Common myeloid progenitor, CD34-positive (primary cell): Measurements from ENCODE around the gene GIPC2.

Source experiments
- CTCF ChIA-PET: fragments of 350-600 bp; sonication (Branson Sonifier 250); formaldehyde crosslinking; loops from one replicate; lab custom pipeline; 2021; ENCODE audit warnings: antibody characterized with exemption; lab: Charles Lee
- POLR2A ChIA-PET: fragments of 350-600 bp; sonication (Branson Sonifier 250); formaldehyde crosslinking; loops from one replicate; lab custom pipeline; 2021; ENCODE audit warnings: antibody characterized with exemption; lab: Charles Lee
- DNase-seq, 3 donors: peaks; one replicate each; pipeline versions ENCODE4 v3.0.0 to v3.0.0-alpha.2; 2013
- H3K27ac ChIP-seq, 2 experiments: 1 replicate in 1 of 2; 2 replicates in 1 of 2; pipeline ENCODE4 v1.7.0; 2013; ENCODE audit warnings: inconsistent platforms in 2 of 2, low read length in 2 of 2, mild to moderate bottlenecking in 2 of 2, low read depth in 1 of 2, moderate library complexity in 1 of 2; ENCODE audit not compliant: severe bottlenecking in 2 of 2, insufficient read depth in 1 of 2, poor library complexity in 1 of 2
- H3K27me3 ChIP-seq, 5 experiments: replicated peaks in 2 of 5; 1 replicate in 3 of 5; 2 replicates in 2 of 5; pipeline versions ENCODE4 v1.6.1 to v1.7.0; 2013; ENCODE audit warnings: low read length in 4 of 5, mild to moderate bottlenecking in 2 of 5, moderate library complexity in 2 of 5, inconsistent platforms in 1 of 5; ENCODE audit not compliant: insufficient read depth in 5 of 5, control insufficient read depth in 4 of 5
- H3K36me3 ChIP-seq, 4 experiments: 1 replicate in 2 of 4; 2 replicates in 2 of 4; pipeline versions ENCODE4 v1.6.1 to v1.7.0; 2013; ENCODE audit warnings: low read length in 3 of 4, control low read depth in 1 of 4, mild to moderate bottlenecking in 1 of 4; ENCODE audit not compliant: control insufficient read depth in 4 of 4, insufficient read depth in 4 of 4
- H3K4me1 ChIP-seq, 4 experiments: 1 replicate in 3 of 4; 2 replicates in 1 of 4; pipeline versions ENCODE4 v1.6.1 to v1.7.1; 2013; ENCODE audit warnings: low read length in 3 of 4, mild to moderate bottlenecking in 3 of 4, control low read depth in 1 of 4, inconsistent platforms in 1 of 4, moderate library complexity in 1 of 4; ENCODE audit not compliant: control insufficient read depth in 4 of 4, insufficient read depth in 4 of 4; ENCODE audit errors: control extremely low read depth in 1 of 4
- H3K4me3 ChIP-seq, 7 experiments: 1 replicate in 4 of 7; 2 replicates in 3 of 7; pipeline versions ENCODE4 v1.5.1 to v1.7.0; 2013; ENCODE audit warnings: mild to moderate bottlenecking in 7 of 7, low read length in 6 of 7, moderate library complexity in 6 of 7, inconsistent platforms in 2 of 7, low read depth in 2 of 7, control low read depth in 1 of 7; ENCODE audit not compliant: insufficient read depth in 4 of 7, control insufficient read depth in 1 of 7; ENCODE audit errors: extremely low read depth in 1 of 7
- H3K9me3 ChIP-seq, 5 experiments: 1 replicate in 4 of 5; 2 replicates in 1 of 5; pipeline versions ENCODE4 v1.6.1 to v1.7.1; 2013; ENCODE audit warnings: low read length in 4 of 5, mild to moderate bottlenecking in 2 of 5, inconsistent platforms in 1 of 5, low read depth in 1 of 5, moderate library complexity in 1 of 5; ENCODE audit not compliant: control insufficient read depth in 4 of 5, insufficient read depth in 2 of 5; ENCODE audit errors: control extremely low read depth in 1 of 5
- WGBS: methylation state at CpG from one replicate; pipeline ENCODE4 v1.1.5; 2013; ENCODE audit not compliant: insufficient coverage; 5-methylcytosine and 5-hydroxymethylcytosine counted together

Gene GIPC2

DNA sequence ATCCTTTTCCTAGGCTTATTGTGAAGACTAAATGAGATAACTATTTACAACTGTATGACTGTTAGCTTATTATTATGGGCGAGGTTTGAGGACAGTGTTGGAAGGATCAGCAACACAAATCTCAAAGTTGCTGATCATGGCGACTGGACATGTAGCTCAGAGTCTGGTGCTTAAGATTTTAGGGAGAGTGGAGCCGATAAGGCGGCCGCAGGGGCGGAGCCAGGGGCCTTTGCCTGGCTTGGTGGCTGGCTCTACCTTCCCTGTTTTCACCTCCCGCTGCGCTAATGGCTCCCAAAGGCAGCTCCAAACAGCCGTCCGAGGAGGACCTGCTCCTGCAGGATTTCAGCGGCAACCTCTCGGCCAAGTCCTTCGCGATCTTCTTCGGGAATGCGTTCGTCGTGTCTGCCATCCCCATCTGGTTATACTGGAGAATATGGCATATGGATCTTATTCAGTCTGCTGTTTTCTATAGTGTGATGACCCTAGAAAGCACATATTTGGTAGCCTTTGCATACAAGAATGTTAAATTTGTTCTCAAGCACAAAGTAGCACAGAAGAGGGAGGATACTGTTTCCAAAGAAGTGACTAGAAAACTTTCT is 45.5 kb downstream of the GIPC2 start:
- ChIA-PET POLR2A (no interaction called here), CTCF (interaction anchor here (0.9 to 1.0 kb wide), 2 partner anchors 8 to 45 kb away, joined by 3 read pairs; no protein-coding TSS in a partner anchor)
- no peak for DNase-seq
- no peak overlapping the region for H3K4me3 ChIP-seq
- 96% methylated on average over 18 of the region's 18 CpGs for WGBS
- peaks cover 0 to 17% (median 0%) of the 10 kb centered on the region in 5 experiments for H3K9me3 ChIP-seq
- no peaks in the 10 kb centered on the region for H3K36me3 ChIP-seq
- no peaks in the 10 kb centered on the region for H3K4me1 ChIP-seq
- H3K27ac ChIP-seq, result no peak overlapping the region
- H3K27me3 ChIP-seq, result no peaks in the 10 kb centered on the region

DNA sequence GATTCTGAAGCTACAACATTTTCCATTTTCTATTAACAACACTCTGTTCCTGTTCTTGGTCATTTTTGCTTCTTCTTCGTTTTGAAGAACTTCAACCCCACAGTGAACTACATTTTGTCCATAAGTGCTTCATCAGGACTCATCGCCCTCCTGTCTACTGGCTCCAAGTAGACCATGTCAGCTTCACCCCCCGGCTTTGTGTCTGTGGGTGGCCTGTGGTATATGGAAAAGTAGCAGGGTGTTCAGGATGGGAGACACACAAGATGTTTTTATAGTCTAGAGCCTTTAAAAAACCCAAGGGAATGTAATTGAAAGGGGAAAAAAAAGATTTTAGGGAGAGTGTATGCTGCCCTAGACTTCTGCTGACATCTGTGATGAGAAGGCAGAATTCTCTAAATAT is 46.1 kb downstream of the GIPC2 start:
- ChIA-PET CTCF (no interaction called here), POLR2A (no interaction called here)
- Histone ChIP-seq H3K9me3 (peaks cover 0 to 13% (median 0%) of the 10 kb centered on the region in 5 experiments), H3K4me3 (no peak overlapping the region), H3K4me1 (no peaks in the 10 kb centered on the region), H3K27ac (no peak overlapping the region), H3K27me3 (no peaks in the 10 kb centered on the region), H3K36me3 (no peaks in the 10 kb centered on the region)
- no peak for DNase-seq
- WGBS, result 100% methylated on average over 3 of the region's 3 CpGs

DNA sequence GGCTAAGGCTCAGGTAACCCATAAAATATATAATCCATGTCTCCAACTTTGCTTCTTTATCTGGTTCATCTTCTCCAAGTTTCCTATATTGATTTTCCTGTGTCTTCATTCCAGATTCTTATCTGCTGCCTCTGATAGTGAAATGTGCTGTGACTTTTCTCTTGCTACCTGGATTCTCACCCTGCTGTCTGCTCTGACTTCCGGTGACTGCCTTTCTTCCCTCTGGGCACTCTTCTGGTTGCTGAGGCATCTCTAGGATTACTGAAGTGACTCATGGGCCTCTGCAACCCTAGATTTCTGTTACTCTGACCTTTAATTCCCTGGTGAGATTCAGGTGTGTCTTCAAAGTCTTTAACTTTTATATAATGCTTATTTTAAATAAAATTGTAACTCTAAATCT is 46.9 kb downstream of the GIPC2 start:
- no peaks in the 10 kb centered on the region for H3K36me3 ChIP-seq
- H3K4me1 ChIP-seq, result no peaks in the 10 kb centered on the region
- no peak for DNase-seq
- H3K9me3 ChIP-seq, result peaks cover 0 to 8% (median 0%) of the 10 kb centered on the region in 5 experiments
- H3K27ac ChIP-seq, result no peak overlapping the region
- H3K4me3 ChIP-seq, result no peak overlapping the region
- no peaks in the 10 kb centered on the region for H3K27me3 ChIP-seq
- ChIA-PET POLR2A (no interaction called here), CTCF (no interaction called here)
- WGBS, result 100% methylated on average over 1 of the region's 1 CpG

DNA sequence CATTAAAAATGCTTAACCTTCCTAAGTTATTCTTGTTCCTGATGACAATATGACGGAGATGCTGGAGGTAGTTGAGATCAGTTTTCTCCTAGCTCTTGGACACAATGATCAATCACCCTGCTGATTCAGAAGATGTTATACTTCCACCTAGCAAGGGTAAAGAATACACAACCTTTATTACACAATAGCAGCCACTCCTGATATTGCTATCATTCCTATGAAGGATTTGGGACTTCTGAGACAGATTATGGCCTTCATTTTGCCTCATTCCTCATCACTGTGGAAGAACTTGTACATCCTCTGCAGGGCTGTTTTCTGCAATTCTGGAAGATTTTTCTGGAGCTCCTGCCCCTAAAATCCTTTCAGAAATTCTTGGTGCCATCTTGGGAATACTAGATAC is 47.8 kb downstream of the GIPC2 start:
- no peak for DNase-seq
- H3K27ac ChIP-seq, result no peak overlapping the region
- H3K9me3 ChIP-seq, result no peaks in the 10 kb centered on the region
- ChIA-PET POLR2A (no interaction called here), CTCF (interaction anchor here (0.8 kb wide), 1 partner anchor 21 kb away, joined by 3 read pairs; no protein-coding TSS in a partner anchor)
- no peaks in the 10 kb centered on the region for H3K4me1 ChIP-seq
- no peaks in the 10 kb centered on the region for H3K36me3 ChIP-seq
- no peaks in the 10 kb centered on the region for H3K27me3 ChIP-seq
- no peak overlapping the region for H3K4me3 ChIP-seq
- no CpG with 5 or more reads among the region's 1 CpG for WGBS

DNA sequence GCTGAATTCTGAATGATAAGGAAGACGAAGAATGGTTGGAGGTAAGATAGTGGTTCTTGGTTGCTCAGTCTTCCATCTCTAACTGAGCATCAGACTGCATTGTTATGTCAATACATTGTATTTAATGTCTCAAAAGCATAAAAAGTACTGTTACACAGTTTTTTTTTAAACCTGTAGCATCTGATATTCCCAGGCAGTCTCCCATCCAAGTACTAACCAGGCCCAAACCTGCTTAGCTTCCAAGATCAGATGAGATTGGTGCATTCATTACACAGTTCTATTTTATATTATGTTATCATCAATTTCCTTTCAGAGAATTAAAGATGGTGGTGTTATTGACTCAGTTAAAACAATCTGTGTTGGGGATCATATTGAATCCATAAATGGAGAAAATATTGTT is 48.9 kb downstream of the GIPC2 start:
- ChIA-PET POLR2A (no interaction called here), CTCF (no interaction called here)
- no peak overlapping the region for H3K27ac ChIP-seq
- no CpG with 5 or more reads among the region's 1 CpG for WGBS
- H3K4me3 ChIP-seq, result no peak overlapping the region
- DNase-seq, result no peak
- H3K36me3 ChIP-seq, result no peaks in the 10 kb centered on the region
- no peaks in the 10 kb centered on the region for H3K27me3 ChIP-seq
- H3K9me3 ChIP-seq, result no peaks in the 10 kb centered on the region
- H3K4me1 ChIP-seq, result no peaks in the 10 kb centered on the region

DNA sequence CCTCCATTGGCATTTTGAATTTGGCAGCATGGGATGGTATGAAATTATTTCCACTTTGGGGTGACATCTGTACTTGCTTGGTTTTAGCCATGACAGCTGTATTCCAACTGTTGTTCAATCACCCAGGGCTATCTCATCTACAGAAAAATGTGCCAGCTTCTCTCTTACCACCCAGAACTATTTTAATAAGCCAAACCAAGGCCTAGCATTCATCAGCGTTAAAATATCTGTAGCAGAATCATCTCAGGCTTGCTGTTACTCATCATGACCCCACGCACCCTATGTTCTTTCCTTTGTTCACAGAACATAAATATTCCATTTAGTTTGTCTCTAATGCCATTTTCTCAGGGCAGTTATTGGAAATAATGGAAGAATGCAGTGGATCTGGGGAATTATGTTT is 49.8 kb downstream of the GIPC2 start:
- DNase-seq, result no peak
- Histone ChIP-seq H3K27ac (no peak overlapping the region), H3K4me3 (no peak overlapping the region), H3K4me1 (no peaks in the 10 kb centered on the region), H3K36me3 (no peaks in the 10 kb centered on the region), H3K9me3 (no peaks in the 10 kb centered on the region), H3K27me3 (no peaks in the 10 kb centered on the region)
- 100% methylated on average over 1 of the region's 2 CpGs for WGBS
- CTCF ChIA-PET, result no interaction called here
- POLR2A ChIA-PET, result no interaction called here

DNA sequence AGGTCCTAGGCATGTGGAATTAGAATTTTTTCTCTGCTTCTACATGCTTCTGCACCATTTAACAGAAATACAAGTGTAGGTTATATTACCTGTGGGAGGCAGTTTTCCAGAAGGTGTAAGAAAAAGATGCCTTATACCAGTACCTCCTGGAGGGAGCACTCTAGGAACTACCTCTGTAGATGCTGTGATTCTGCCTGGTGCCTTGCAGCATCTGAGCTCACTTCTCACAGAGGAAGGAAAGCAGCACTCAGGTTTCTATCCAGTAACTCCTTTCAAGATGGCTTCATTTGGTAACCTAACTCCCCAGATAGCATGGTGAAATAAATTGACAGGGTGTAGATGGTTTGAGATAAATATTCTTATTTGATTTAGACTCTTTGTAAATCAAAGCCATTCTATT is 50.3 kb downstream of the GIPC2 start:
- Histone ChIP-seq H3K27me3 (no peaks in the 10 kb centered on the region), H3K4me1 (no peaks in the 10 kb centered on the region), H3K27ac (no peak overlapping the region), H3K9me3 (no peaks in the 10 kb centered on the region), H3K4me3 (no peak overlapping the region), H3K36me3 (no peaks in the 10 kb centered on the region)
- POLR2A ChIA-PET, result no interaction called here
- CTCF ChIA-PET, result interaction anchor here (0.9 kb wide), 1 partner anchor 9 kb away, joined by 3 read pairs; no protein-coding TSS in a partner anchor
- no peak for DNase-seq
